H9 (cell line): ENCODE data around the gene RND2. TPM values are rescaled to one million over a fixed set of nuclear protein-coding genes. Genes with fewer than 3 reads are reported as not detected.

Experiments used
- DNase-seq: peaks from one replicate; pipeline ENCODE4 v3.0.0-alpha.2; 2017
- H2AFZ ChIP-seq: one replicate; pipeline ENCODE4 v1.6.1; 2013; ENCODE audit warnings: mild to moderate bottlenecking, low read length, control low read depth, moderate library complexity
- H2AK5ac ChIP-seq: 2 replicates; pipeline ENCODE4 v1.6.1; 2013; ENCODE audit warnings: low read length, control low read depth, mixed read lengths; ENCODE audit not compliant: insufficient read length
- H2BK120ac ChIP-seq: one replicate; pipeline ENCODE4 v1.6.1; 2013; ENCODE audit warnings: low read depth, mild to moderate bottlenecking, low read length, control low read depth, inconsistent platforms; ENCODE audit not compliant: poor library complexity, severe bottlenecking
- H2BK12ac ChIP-seq: 2 replicates; pipeline ENCODE4 v1.6.1; 2013; ENCODE audit warnings: low read length, control low read depth, mixed read lengths, low read depth; ENCODE audit not compliant: insufficient read length
- H2BK15ac ChIP-seq: 2 replicates; pipeline ENCODE4 v1.6.1; 2013; ENCODE audit warnings: low read depth, low read length, control low read depth
- H2BK20ac ChIP-seq: one replicate; pipeline ENCODE4 v1.6.1; 2013; ENCODE audit warnings: low read depth, mild to moderate bottlenecking, low read length, control low read depth, inconsistent platforms; ENCODE audit not compliant: poor library complexity, severe bottlenecking
- H2BK5ac ChIP-seq: 2 replicates; pipeline ENCODE4 v1.6.1; 2013; ENCODE audit warnings: low read length, control low read depth, mixed read lengths; ENCODE audit not compliant: insufficient read length
- H3K14ac ChIP-seq: 2 replicates; pipeline ENCODE4 v1.6.1; 2013; ENCODE audit warnings: low read length, control low read depth; ENCODE audit not compliant: insufficient read depth
- H3K18ac ChIP-seq: 2 replicates; pipeline ENCODE4 v1.6.1; 2013; ENCODE audit warnings: low read depth, mild to moderate bottlenecking, mixed read lengths, low read length, control low read depth; ENCODE audit not compliant: insufficient read length
- H3K23ac ChIP-seq: 2 replicates; pipeline ENCODE4 v1.6.1; 2013; ENCODE audit warnings: low read length, control low read depth, mixed read lengths, low read depth; ENCODE audit not compliant: insufficient read length
- H3K23me2 ChIP-seq: 2 replicates; pipeline ENCODE4 v1.6.1; 2013; ENCODE audit warnings: low read depth, mild to moderate bottlenecking, mixed read lengths, low read length, control low read depth; ENCODE audit not compliant: insufficient read length, poor library complexity, severe bottlenecking
- H3K27ac ChIP-seq: 2 replicates; pipeline ENCODE4 v1.5.1; 2013; ENCODE audit warnings: low read length, control low read depth, mixed read lengths, low read depth; ENCODE audit not compliant: insufficient read length
- H3K27me3 ChIP-seq: 2 replicates; pipeline ENCODE4 v1.6.1; 2013; ENCODE audit warnings: low read length, control low read depth, inconsistent platforms; ENCODE audit not compliant: insufficient read depth
- H3K4ac ChIP-seq: 2 replicates; pipeline ENCODE4 v1.6.1; 2013; ENCODE audit warnings: low read depth, mild to moderate bottlenecking, control low read depth, inconsistent platforms, low read length, moderate library complexity
- H3K4me1 ChIP-seq: 2 replicates; pipeline ENCODE4 v1.6.1; 2013; ENCODE audit warnings: low read length, control low read depth, inconsistent platforms; ENCODE audit not compliant: insufficient read depth
- H3K4me2 ChIP-seq: 2 replicates; pipeline ENCODE4 v1.6.1; 2013; ENCODE audit warnings: low read length, control low read depth, mixed read lengths; ENCODE audit not compliant: insufficient read length, insufficient read depth
- H3K56ac ChIP-seq: 2 replicates; pipeline ENCODE4 v1.6.1; 2013; ENCODE audit warnings: low read depth, mild to moderate bottlenecking, mixed read lengths, low read length, control low read depth; ENCODE audit not compliant: insufficient read length
- H3K79me1 ChIP-seq: 2 replicates; pipeline ENCODE4 v1.6.1; 2013; ENCODE audit warnings: low read depth, mild to moderate bottlenecking, moderate library complexity, low read length, control low read depth, inconsistent platforms; ENCODE audit not compliant: insufficient read depth, poor library complexity, severe bottlenecking
- H3K79me2 ChIP-seq: 2 replicates; pipeline ENCODE4 v1.6.1; 2013; ENCODE audit warnings: low read length, control low read depth, inconsistent platforms; ENCODE audit not compliant: insufficient read depth
- H3K9ac ChIP-seq: 2 replicates; pipeline ENCODE4 v1.6.1; 2013; ENCODE audit warnings: low read length, control low read depth, mixed read lengths; ENCODE audit not compliant: insufficient read length; ENCODE audit errors: extremely low read depth
- H3K9me3 ChIP-seq: one replicate; pipeline ENCODE4 v1.6.1; 2013; ENCODE audit warnings: low read depth, low read length, inconsistent platforms; ENCODE audit not compliant: control insufficient read depth
- H3T11ph ChIP-seq: one replicate; pipeline ENCODE4 v1.6.1; 2013; ENCODE audit warnings: mild to moderate bottlenecking, low read length, control low read depth, inconsistent platforms
- H4K20me1 ChIP-seq: one replicate; pipeline ENCODE4 v1.6.1; 2013; ENCODE audit not compliant: control insufficient read depth, insufficient read length, insufficient read depth
- H4K5ac ChIP-seq: 2 replicates; pipeline ENCODE4 v1.6.1; 2013; ENCODE audit warnings: low read depth, mild to moderate bottlenecking, mixed read lengths, low read length, control low read depth; ENCODE audit not compliant: insufficient read length
- H4K8ac ChIP-seq: replicated peaks from 2 replicates; pipeline ENCODE4 v1.6.1; 2013; ENCODE audit warnings: low read length, control low read depth, mixed read lengths, low read depth; ENCODE audit not compliant: insufficient read length
- H4K91ac ChIP-seq: 2 replicates; pipeline ENCODE4 v1.6.1; 2013; ENCODE audit warnings: low read depth, mild to moderate bottlenecking, moderate library complexity, mixed read lengths, low read length, control low read depth; ENCODE audit not compliant: insufficient read length
- H3K27ac Mint-ChIP-seq, 3 experiments: 2 replicates in 2 of 3; 3 replicates in 1 of 3; pipeline ENCODE4 v1.8.0; 2020 to 2021; ENCODE audit warnings: mixed read lengths in 3 of 3, mild to moderate bottlenecking in 1 of 3, moderate library complexity in 1 of 3
- H3K27me3 Mint-ChIP-seq: 2 replicates; pipeline ENCODE4 v1.8.0; 2021; ENCODE audit warnings: low read depth, mild to moderate bottlenecking, moderate library complexity, mixed read lengths
- H3K36me3 Mint-ChIP-seq, 3 experiments: 2 replicates in 2 of 3; 3 replicates in 1 of 3; pipeline ENCODE4 v1.8.0; 2020 to 2021; ENCODE audit warnings: low read depth in 3 of 3, mixed read lengths in 3 of 3; ENCODE audit not compliant: insufficient read depth in 1 of 3
- H3K4me1 Mint-ChIP-seq, 2 experiments: 2 replicates each; pipeline ENCODE4 v1.8.0; 2020; ENCODE audit warnings: mixed read lengths in 2 of 2
- H3K4me3 Mint-ChIP-seq, 2 experiments: 2 replicates in 1 of 2; 3 replicates in 1 of 2; pipeline ENCODE4 v1.8.0; 2020 to 2021; ENCODE audit warnings: mild to moderate bottlenecking in 2 of 2, mixed read lengths in 2 of 2, moderate library complexity in 1 of 2
- H3K9me3 Mint-ChIP-seq, 2 experiments: 2 replicates in 1 of 2; 3 replicates in 1 of 2; pipeline ENCODE4 v1.8.0; 2020; ENCODE audit warnings: mild to moderate bottlenecking in 2 of 2, mixed read lengths in 2 of 2, moderate library complexity in 1 of 2
- WGBS: extraction: QIAGEN DNeasy Blood & Tissue Kit; methylation state at CpG from one replicate; pipeline ENCODE4 v1.1.7; 2013; ENCODE audit warnings: missing lambda C conversion rate, low lambda C conversion rate, mixed read lengths; ENCODE audit not compliant: insufficient read length; ENCODE audit errors: extremely low coverage; 5-methylcytosine and 5-hydroxymethylcytosine counted together
- total RNA-seq: library from RNA; stranded (reverse); gene quantifications from 2 replicates; pipeline ENCODE4 v1.2.1, GENCODE V29; 2021
- TF ChIP-seq, protein P1 (sequence below): fragments of 200-600 bp; sonication (generic); conservative IDR thresholded peaks from 3 replicates; pipeline ENCODE4 v1.8.0; 2021; ENCODE audit warnings: antibody characterized with exemption, mild to moderate bottlenecking

The RND2 gene
- total RNA-seq, 1 experiment from 2014 or later: 47.8 TPM

DNA sequence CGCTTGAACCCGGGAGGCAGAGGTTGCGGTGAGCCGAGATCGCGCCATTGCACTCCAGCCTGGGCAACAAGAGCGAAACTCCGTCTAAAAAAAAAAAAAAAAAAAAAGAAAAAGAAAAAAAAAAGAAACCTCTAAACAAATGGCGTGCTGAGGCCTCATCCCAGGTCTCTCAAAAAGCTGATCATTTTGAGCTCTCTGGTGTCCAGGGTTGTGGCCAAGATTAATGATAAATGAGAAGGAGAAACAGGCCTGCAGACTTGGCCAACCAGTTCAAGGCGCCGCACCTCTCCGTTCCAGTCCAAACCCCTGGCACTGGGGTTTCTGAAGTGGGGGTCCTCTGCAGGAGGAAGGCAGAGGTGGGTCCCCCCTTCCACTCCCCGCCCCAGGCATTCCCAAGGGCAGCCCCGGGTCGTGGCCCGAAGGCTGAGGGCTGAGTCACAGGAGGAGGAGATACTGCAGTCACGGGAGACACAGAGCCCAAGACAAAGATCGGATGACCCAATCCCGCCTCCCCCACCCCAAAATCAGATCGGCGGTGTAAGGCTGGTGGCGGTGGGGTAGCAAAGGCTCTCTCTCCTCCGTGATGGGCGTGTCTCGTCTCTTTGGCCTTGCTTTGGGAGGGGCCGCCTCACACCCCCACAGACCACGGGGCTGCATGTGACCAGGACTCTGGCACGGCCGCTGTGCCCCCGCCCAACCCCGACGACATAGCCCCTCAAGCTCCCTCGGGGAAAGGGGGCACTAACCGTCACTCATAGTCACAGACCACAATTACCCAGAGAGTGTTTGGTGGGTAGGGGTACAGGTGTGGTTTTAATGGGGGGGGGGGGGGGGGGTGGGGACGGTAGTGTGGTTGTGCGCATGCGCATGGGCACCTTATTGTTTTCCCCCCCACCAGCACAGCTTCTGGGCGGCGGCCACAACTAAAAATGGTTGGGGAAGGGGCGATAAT is 4.0 kb upstream of the RND2 start:
- Histone ChIP-seq H2BK5ac (peak overlapping the region; percentile 5), H4K8ac (no peak overlapping the region), H2BK20ac (no peak overlapping the region), H2BK120ac (no peak overlapping the region), H2BK12ac (no peak overlapping the region), H2BK15ac (no peak overlapping the region), H3K23ac (no peak overlapping the region), H3T11ph (no peak overlapping the region), H3K4ac (no peak overlapping the region), H3K27ac (no peak overlapping the region), H3K27me3 (no peaks in the 10 kb centered on the region), H3K9me3 (no peaks in the 10 kb centered on the region), H3K79me2 (no peaks in the 10 kb centered on the region; the same call in 1 of the 2 replicates), H3K79me1 (no peaks in the 10 kb centered on the region), H3K23me2 (peaks cover 16% of the 10 kb centered on the region), H4K5ac (no peak overlapping the region), H4K91ac (no peak overlapping the region), H3K9ac (peak overlapping the region; percentile 76), H3K18ac (peak overlapping the region; percentile 32), H4K20me1 (no peaks in the 10 kb centered on the region), H3K4me1 (peaks cover 6% of the 10 kb centered on the region), H2AFZ (no peak overlapping the region), H3K14ac (peak overlapping the region; percentile 87), H3K4me2 (peak overlapping the region; percentile 63), H2AK5ac (no peak overlapping the region), H3K56ac (no peak overlapping the region)
- DNase-seq: peak; percentile 82
- Mint-ChIP-seq H3K36me3 (peaks cover 11 to 32% (median 31%) of the 10 kb centered on the region in 3 experiments; a peak in 6 of 7 replicates), H3K4me3 (peak overlapping the region; percentile 97 to 98), H3K9me3 (no peaks in the 10 kb centered on the region), H3K27ac (peak overlapping the region; percentile 70 to 95 (median 72); a peak in 5 of 7 replicates), H3K4me1 (peaks cover 13 to 38% of the 10 kb centered on the region in 2 experiments), H3K27me3 (no peaks in the 10 kb centered on the region)
- TF ChIP-seq, protein P1, sequence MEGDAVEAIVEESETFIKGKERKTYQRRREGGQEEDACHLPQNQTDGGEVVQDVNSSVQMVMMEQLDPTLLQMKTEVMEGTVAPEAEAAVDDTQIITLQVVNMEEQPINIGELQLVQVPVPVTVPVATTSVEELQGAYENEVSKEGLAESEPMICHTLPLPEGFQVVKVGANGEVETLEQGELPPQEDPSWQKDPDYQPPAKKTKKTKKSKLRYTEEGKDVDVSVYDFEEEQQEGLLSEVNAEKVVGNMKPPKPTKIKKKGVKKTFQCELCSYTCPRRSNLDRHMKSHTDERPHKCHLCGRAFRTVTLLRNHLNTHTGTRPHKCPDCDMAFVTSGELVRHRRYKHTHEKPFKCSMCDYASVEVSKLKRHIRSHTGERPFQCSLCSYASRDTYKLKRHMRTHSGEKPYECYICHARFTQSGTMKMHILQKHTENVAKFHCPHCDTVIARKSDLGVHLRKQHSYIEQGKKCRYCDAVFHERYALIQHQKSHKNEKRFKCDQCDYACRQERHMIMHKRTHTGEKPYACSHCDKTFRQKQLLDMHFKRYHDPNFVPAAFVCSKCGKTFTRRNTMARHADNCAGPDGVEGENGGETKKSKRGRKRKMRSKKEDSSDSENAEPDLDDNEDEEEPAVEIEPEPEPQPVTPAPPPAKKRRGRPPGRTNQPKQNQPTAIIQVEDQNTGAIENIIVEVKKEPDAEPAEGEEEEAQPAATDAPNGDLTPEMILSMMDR: no peak
- WGBS: no CpG with 5 or more reads among the region's 40 CpGs
